Hematopoietic multipotent progenitor cell treated with erythropoietin and hydrocortisone succinate and interleukin-3 and kit ligand, for 15 days (in vitro differentiated cells): ENCODE measurements around the gene PITPNM3.

Experiments
- DNase-seq: peaks from one replicate; pipeline ENCODE4 v3.0.0-alpha.2; 2015; ENCODE audit warnings: low spot score

The PITPNM3 gene

GRCh38 chr17:6551869-6552531 lies 4.4 kb downstream of the PITPNM3 start:
- no peak for DNase-seq

- no peak for DNase-seq
Measured at GRCh38 chr17:6551356-6551755, 5.0 kb downstream of the PITPNM3 start.

- DNase-seq, result no peak
Measured at GRCh38 chr17:6549384-6550036, 6.8 kb downstream of the PITPNM3 start.

- DNase-seq, result no peak
Measured at GRCh38 chr17:6548578-6549330, 7.6 kb downstream of the PITPNM3 start.

GRCh38 chr17:6548034-6548433 lies 8.3 kb downstream of the PITPNM3 start:
- DNase-seq, result no peak

- no peak for DNase-seq
Measured at GRCh38 chr17:6547336-6547735, 9.0 kb downstream of the PITPNM3 start.

GRCh38 chr17:6546069-6546718 lies 10.2 kb downstream of the PITPNM3 start:
- DNase-seq, result no peak

GRCh38 chr17:6545291-6545690 lies 11.1 kb downstream of the PITPNM3 start:
- DNase-seq, result no peak

GRCh38 chr17:6544011-6544370 lies 12.4 kb downstream of the PITPNM3 start:
- no peak for DNase-seq

GRCh38 chr17:6543079-6544010 lies 13.0 kb downstream of the PITPNM3 start:
- no peak for DNase-seq

GRCh38 chr17:6542577-6542976 lies 13.8 kb downstream of the PITPNM3 start:
- DNase-seq, result no peak

- no peak for DNase-seq
Measured at GRCh38 chr17:6541886-6542285, 14.5 kb downstream of the PITPNM3 start.

GRCh38 chr17:6539871-6540270 lies 16.5 kb downstream of the PITPNM3 start:
- no peak for DNase-seq

- DNase-seq, result no peak
Measured at GRCh38 chr17:6536566-6537065, 19.7 kb downstream of the PITPNM3 start.

- DNase-seq, result no peak
Measured at GRCh38 chr17:6536053-6536452, 20.3 kb downstream of the PITPNM3 start.

GRCh38 chr17:6534846-6535514 lies 21.4 kb downstream of the PITPNM3 start:
- no peak for DNase-seq

GRCh38 chr17:6532441-6532885 lies 23.9 kb downstream of the PITPNM3 start:
- DNase-seq, result no peak

GRCh38 chr17:6531575-6531974 lies 24.8 kb downstream of the PITPNM3 start:
- no peak for DNase-seq

- no peak for DNase-seq
Measured at GRCh38 chr17:6530324-6530920, 25.9 kb downstream of the PITPNM3 start.

- no peak for DNase-seq
Measured at GRCh38 chr17:6528557-6528956, 27.8 kb downstream of the PITPNM3 start.
